Erythroblast (primary cell): ENCODE data around the gene ANKRD53.

Experiments
- GATA1 ChIP-seq: IDR thresholded peaks from 2 replicates; pipeline ENCODE4 v1.6.1; 2011; ENCODE audit warnings: low read depth, mild to moderate bottlenecking, control low read depth, low read length, moderate library complexity
- POLR2A ChIP-seq: IDR thresholded peaks from 2 replicates; pipeline ENCODE4 v1.6.1; 2011; ENCODE audit warnings: mild to moderate bottlenecking, low read length

GRCh38 chr2:70992945-70993853 lies 14.8 kb downstream of the ANKRD53 start:
- no peak for TF ChIP-seq POLR2A
- TF ChIP-seq GATA1: no peak
